Chondrocyte (in vitro differentiated cells): ENCODE results near the gene SH3GLB1. TPM values are rescaled to one million over a fixed set of nuclear protein-coding genes. Genes with fewer than 3 reads are reported as not detected.

Experiments
- DNase-seq: peaks from one replicate; pipeline ENCODE4 v3.0.0; 2021; ENCODE audit warnings: mixed read lengths, low spot score
- H3K27ac Mint-ChIP-seq: one replicate; pipeline ENCODE4 v1.8.0; 2021; ENCODE audit warnings: mild to moderate bottlenecking, moderate library complexity, mixed read lengths; ENCODE audit not compliant: unreplicated experiment
- H3K27me3 Mint-ChIP-seq: 2 replicates; pipeline ENCODE4 v1.8.0; 2021; ENCODE audit warnings: low read depth, mixed read lengths
- H3K36me3 Mint-ChIP-seq: 2 replicates; pipeline ENCODE4 v1.8.0; 2021; ENCODE audit warnings: low read depth, mixed read lengths
- H3K4me1 Mint-ChIP-seq: 2 replicates; pipeline ENCODE4 v1.8.0; 2021; ENCODE audit warnings: low read depth, mild to moderate bottlenecking, mixed read lengths
- H3K4me3 Mint-ChIP-seq: one replicate; pipeline ENCODE4 v1.8.0; 2021; ENCODE audit warnings: mild to moderate bottlenecking, moderate library complexity, mixed read lengths; ENCODE audit not compliant: unreplicated experiment
- H3K9me3 Mint-ChIP-seq: 2 replicates; pipeline ENCODE4 v1.8.0; 2021; ENCODE audit warnings: low read depth, mixed read lengths
- CTCF ChIP-seq: fragments of 200-600 bp; sonication (generic); IDR thresholded peaks from 2 replicates; pipeline ENCODE4 v1.5.0; 2021; ENCODE audit warnings: antibody characterized with exemption, mild to moderate bottlenecking, moderate library complexity
- total RNA-seq: library from RNA; stranded (reverse); gene quantifications from 3 replicates; pipeline ENCODE4 v1.2.1, GENCODE V29; 2021

SH3GLB1 gene
- total RNA-seq, 1 donor from 2014 or later = 135 TPM

- H3K4me3 Mint-ChIP-seq = no peak overlapping the region
- no peaks in the 10 kb centered on the region for H3K9me3 Mint-ChIP-seq
- H3K36me3 Mint-ChIP-seq = peaks cover 12% of the 10 kb centered on the region
- DNase-seq = no peak
- H3K27me3 Mint-ChIP-seq = no peaks in the 10 kb centered on the region
- TF ChIP-seq CTCF = no peak
- no peak overlapping the region for H3K27ac Mint-ChIP-seq
- peaks cover 16% of the 10 kb centered on the region for H3K4me1 Mint-ChIP-seq
Observed at GRCh38 chr1:86750076-86750475, 45.7 kb downstream of the SH3GLB1 start.

GRCh38 chr1:86750530-86750929, 46.2 kb downstream of the SH3GLB1 start:
- no peak for TF ChIP-seq CTCF
- Mint-ChIP-seq H3K27me3 (no peaks in the 10 kb centered on the region), H3K4me3 (no peak overlapping the region), H3K9me3 (no peaks in the 10 kb centered on the region), H3K4me1 (peaks cover 16% of the 10 kb centered on the region), H3K27ac (no peak overlapping the region), H3K36me3 (peaks cover 9% of the 10 kb centered on the region)
- no peak for DNase-seq

DNA sequence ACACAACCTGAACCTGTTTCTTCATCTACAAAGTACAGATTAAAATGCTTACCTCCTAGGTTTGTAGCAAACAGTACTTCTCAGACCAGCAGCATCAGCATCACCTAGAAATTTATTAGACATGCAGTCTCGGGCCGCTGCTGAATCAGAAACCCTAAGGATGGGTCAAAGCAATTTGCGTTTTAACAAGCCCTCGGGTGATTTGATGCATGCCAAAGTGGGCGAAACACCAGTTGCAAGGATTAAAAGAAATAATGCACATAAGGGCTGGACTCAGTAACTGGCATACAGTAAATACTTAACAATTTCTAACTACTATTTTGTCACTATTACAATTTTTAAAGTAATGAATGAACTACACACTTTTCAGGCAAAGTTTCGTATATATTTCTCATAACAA, 47.5 kb downstream of the SH3GLB1 start:
- Mint-ChIP-seq H3K27me3 (no peaks in the 10 kb centered on the region), H3K4me3 (no peak overlapping the region), H3K9me3 (no peaks in the 10 kb centered on the region), H3K27ac (no peak overlapping the region), H3K4me1 (peaks cover 16% of the 10 kb centered on the region), H3K36me3 (no peaks in the 10 kb centered on the region)
- DNase-seq = no peak
- no peak for TF ChIP-seq CTCF

- Mint-ChIP-seq H3K9me3 (no peaks in the 10 kb centered on the region), H3K27ac (no peak overlapping the region), H3K4me3 (no peak overlapping the region), H3K4me1 (no peaks in the 10 kb centered on the region), H3K36me3 (no peaks in the 10 kb centered on the region), H3K27me3 (no peaks in the 10 kb centered on the region)
- no peak for DNase-seq
- peak; percentile 32 for TF ChIP-seq CTCF
Observed at GRCh38 chr1:86753700-86754099, 49.3 kb downstream of the SH3GLB1 start.

- TF ChIP-seq CTCF = no peak
Observed at GRCh38 chr1:86754265-86754974, 50.0 kb downstream of the SH3GLB1 start.

More at GRCh38 chr1:86754265-86754974, 50.0 kb downstream of the SH3GLB1 start:
- no peaks in the 10 kb centered on the region for H3K36me3 Mint-ChIP-seq
- no peak overlapping the region for H3K27ac Mint-ChIP-seq
- no peak for DNase-seq
- H3K27me3 Mint-ChIP-seq = no peaks in the 10 kb centered on the region
- H3K9me3 Mint-ChIP-seq = peaks cover 1% of the 10 kb centered on the region
- H3K4me1 Mint-ChIP-seq = no peaks in the 10 kb centered on the region
- no peak overlapping the region for H3K4me3 Mint-ChIP-seq
